SH-SY5Y (cell line): ENCODE measurements around the gene FBXO40.

Source experiments
- GATA2 ChIP-seq: IDR thresholded peaks from 2 replicates; pipeline ENCODE4 v1.6.1; 2011; ENCODE audit warnings: mild to moderate bottlenecking, low read depth, low read length
- GATA3 ChIP-seq: IDR thresholded peaks from 2 replicates; pipeline ENCODE4 v1.6.1; 2011; ENCODE audit warnings: low read depth, mild to moderate bottlenecking, low read length, moderate library complexity

FBXO40 gene

GRCh38 chr3:121592856-121593702, at the start of gene FBXO40:
TSS of gene FBXO40 (plus strand) at chr3:121593379. CDS start at chr3:121620576, 27,197 bp downstream.
- no peak for TF ChIP-seq GATA2

GRCh38 chr3:121545049-121545573, 48.1 kb upstream of the FBXO40 start:
- no peak for TF ChIP-seq GATA2
- TF ChIP-seq GATA3 = no peak

- TF ChIP-seq GATA3 (no peak), GATA2 (no peak; the same call in 1 of the 2 replicates)
Observed at GRCh38 chr3:121545574-121546455, 47.4 kb upstream of the FBXO40 start, which contains the start of gene POLQ. TSS of gene POLQ (minus strand) at chr3:121545988. CDS start at chr3:121545877, 111 bp downstream.

GRCh38 chr3:121552379-121552778, 40.8 kb upstream of the FBXO40 start:
- no peak for TF ChIP-seq GATA2
- no peak for TF ChIP-seq GATA3

- no peak for TF ChIP-seq GATA3
- no peak for TF ChIP-seq GATA2
Observed at GRCh38 chr3:121552797-121553196, 40.4 kb upstream of the FBXO40 start.

GRCh38 chr3:121557426-121557934, 35.7 kb upstream of the FBXO40 start:
- TF ChIP-seq GATA3 (no peak), GATA2 (no peak)

GRCh38 chr3:121562148-121562547, 31.0 kb upstream of the FBXO40 start:
- TF ChIP-seq GATA2 (no peak), GATA3 (no peak)

GRCh38 chr3:121566773-121567172, 26.4 kb upstream of the FBXO40 start:
- TF ChIP-seq GATA3 = no peak
- TF ChIP-seq GATA2 = no peak

GRCh38 chr3:121567649-121568048, 25.5 kb upstream of the FBXO40 start, which contains the start of gene ARGFX:
TSS of gene ARGFX (plus strand) at chr3:121567949. CDS start at chr3:121570714, 2,765 bp downstream.
- no peak for TF ChIP-seq GATA3
- TF ChIP-seq GATA2 = no peak

GRCh38 chr3:121574449-121574848, 18.7 kb upstream of the FBXO40 start:
- no peak for TF ChIP-seq GATA2
- no peak for TF ChIP-seq GATA3

- no peak for TF ChIP-seq GATA2
- TF ChIP-seq GATA3 = no peak
Observed at GRCh38 chr3:121581691-121582090, 11.5 kb upstream of the FBXO40 start.

- no peak for TF ChIP-seq GATA3
- no peak for TF ChIP-seq GATA2
Observed at GRCh38 chr3:121584418-121584817, 8.8 kb upstream of the FBXO40 start.

- TF ChIP-seq GATA3 (no peak), GATA2 (no peak)
Observed at GRCh38 chr3:121594850-121595249, 1.7 kb downstream of the FBXO40 start.
